Panc1 (cell line): ENCODE results near the gene ASCL3.

Experiments used
- CTCF ChIP-seq: fragments of 450-650 bp; IDR thresholded peaks from 2 replicates; pipeline ENCODE4 v1.5.1; 2017; ENCODE audit warnings: mild to moderate bottlenecking
- TCF7L2 ChIP-seq: IDR thresholded peaks from 2 replicates; pipeline ENCODE4 v1.6.1; 2011; ENCODE audit warnings: mild to moderate bottlenecking, low read depth, low read length, inconsistent platforms

DNA sequence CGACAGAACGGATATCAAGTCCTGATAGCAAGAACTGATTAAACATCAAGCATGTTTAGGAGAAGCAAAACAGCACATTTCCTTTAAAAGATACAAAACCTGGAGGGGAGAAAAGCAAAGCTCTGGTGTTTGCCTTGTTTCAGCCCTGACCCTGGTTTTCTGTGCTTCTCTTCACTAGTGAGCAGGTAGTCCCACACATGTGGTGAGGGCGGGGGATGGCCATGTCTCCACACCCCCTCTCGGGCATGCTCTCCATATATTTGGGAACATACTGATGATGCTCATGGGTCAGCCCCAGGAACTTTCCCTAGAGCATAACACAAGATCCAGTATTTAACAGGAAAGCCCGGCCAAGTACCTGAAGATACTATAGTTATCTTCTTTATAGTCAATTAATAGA lies 20.1 kb downstream of the ASCL3 start:
- TF ChIP-seq CTCF: no peak
- TF ChIP-seq TCF7L2: no peak
